HepG2 (cell line): ENCODE measurements around the gene CACNG7. TPM values are rescaled to one million over a fixed set of nuclear protein-coding genes. Genes with fewer than 3 reads are reported as not detected.

Experiments
- ATAC-seq: fragments of 200-7000 bp; cut with Tn5 transposase; 3 replicates; pipeline ENCODE4 v1.9.1; 2020; ENCODE audit warnings: mild to moderate bottlenecking, moderate library complexity
- BruUV-seq: library from RNA; stranded (reverse); fragments of 400-500 nt; replicated peaks from 2 replicates; lab custom pipeline; 2021; lab: Mats Ljungman, UMichigan
- CTCF ChIA-PET: fragments of 300-600 bp; formaldehyde crosslinking; extraction: SDS; loops from one replicate; lab custom pipeline; 2021; ENCODE audit warnings: low total read pairs, inconsistent platforms, low intra/inter-chr PET ratio; lab: Yijun Ruan, JAX
- POLR2A ChIA-PET: fragments of 350-600 bp; sonication (Branson Sonifier 250); formaldehyde crosslinking; loops from one replicate; lab custom pipeline; 2020; ENCODE audit warnings: antibody characterized with exemption, inconsistent platforms; lab: Yijun Ruan, JAX
- DNase-seq: peaks from one replicate; pipeline ENCODE4 v3.0.0-alpha.2; 2015; ENCODE audit warnings: low spot score
- FAIRE-seq: peaks from 3 replicates; lab custom pipeline; 2011; peaks lifted over from hg19 to GRCh38; lab: Jason Lieb, UNC
- H2AFZ ChIP-seq: one replicate; pipeline ENCODE4 v1.6.1; 2011; ENCODE audit warnings: low read length, inconsistent platforms
- H3K27ac ChIP-seq: fragments of 300-600 bp; 3 replicates; pipeline ENCODE4 v1.8.0; 2011; ENCODE audit warnings: mixed run types, mild to moderate bottlenecking, mixed read lengths, low read length, inconsistent platforms; ENCODE audit not compliant: insufficient read depth; ENCODE audit errors: extremely low read length
- H3K27me3 ChIP-seq, 2 experiments: fragments of 200-600 bp in 1 of 2; 2 replicates in 1 of 2; 3 replicates in 1 of 2; pipeline versions ENCODE4 v1.6.0 to v1.8.0; 2011; ENCODE audit warnings: low read length in 2 of 2, mild to moderate bottlenecking in 2 of 2, moderate library complexity in 2 of 2, inconsistent platforms in 1 of 2; ENCODE audit not compliant: insufficient read depth in 2 of 2, control insufficient read depth in 1 of 2
- H3K36me3 ChIP-seq, 2 experiments: fragments of 200-600 bp in 1 of 2; replicated peaks in 1 of 2; 2 replicates in 1 of 2; 3 replicates in 1 of 2; pipeline versions ENCODE4 v1.5.1 to v1.8.0; 2011; ENCODE audit warnings: low read length in 2 of 2, inconsistent platforms in 1 of 2; ENCODE audit not compliant: insufficient read depth in 2 of 2, control insufficient read depth in 1 of 2
- H3K4me1 ChIP-seq: 2 replicates; pipeline ENCODE4 v1.5.1; 2012; ENCODE audit warnings: low read length, inconsistent platforms; ENCODE audit not compliant: insufficient read depth
- H3K4me2 ChIP-seq: 2 replicates; pipeline ENCODE4 v1.6.0; 2011; ENCODE audit warnings: low read depth, low read length, inconsistent platforms
- H3K4me3 ChIP-seq, 3 experiments: fragments of 200-600 bp in 1 of 3; sonication (generic), shearing (Covaris generic) in 1 of 3; replicated peaks in 1 of 3; 2 replicates each; pipeline ENCODE4 v1.5.1; 2011 to 2016; ENCODE audit warnings: low read length in 3 of 3, inconsistent platforms in 2 of 3, low read depth in 2 of 3, mild to moderate bottlenecking in 2 of 3, control low read depth in 1 of 3, mixed read lengths in 1 of 3; ENCODE audit not compliant: insufficient read depth in 1 of 3
- H3K79me2 ChIP-seq: one replicate; pipeline ENCODE4 v1.6.1; 2011; ENCODE audit warnings: low read length, inconsistent platforms; ENCODE audit not compliant: insufficient read depth
- H3K9ac ChIP-seq: 2 replicates; pipeline ENCODE4 v1.6.0; 2011; ENCODE audit warnings: mild to moderate bottlenecking, low read depth, low read length, inconsistent platforms; ENCODE audit not compliant: insufficient read depth
- H3K9me3 ChIP-seq: 2 replicates; pipeline ENCODE4 v1.5.1; 2012; ENCODE audit warnings: mild to moderate bottlenecking, low read length
- H4K20me1 ChIP-seq: 2 replicates; pipeline ENCODE4 v1.6.0; 2011; ENCODE audit warnings: inconsistent platforms, mild to moderate bottlenecking, low read length, moderate library complexity; ENCODE audit not compliant: insufficient read depth
- ARNT ChIP-seq: fragments of 450-650 bp; IDR thresholded peaks from 2 replicates; pipeline ENCODE4 v1.6.1; 2017
- BORCS8-MEF2B ChIP-seq: sonication (generic); formaldehyde crosslinking; IDR thresholded peaks from 2 replicates; pipeline ENCODE4 v1.8.0; 2022; ENCODE audit warnings: mild to moderate bottlenecking, missing genetic modification reagents
- GABPA ChIP-seq, 2 experiments: IDR thresholded peaks; 2 replicates each; pipeline ENCODE4 v1.6.1; 2011 to 2016; ENCODE audit warnings: low read depth in 2 of 2, low read length in 1 of 2, missing biosample characterization in 1 of 2, missing genetic modification characterization in 1 of 2
- MAFG ChIP-seq: sonication (generic); formaldehyde crosslinking; IDR thresholded peaks from 2 replicates; pipeline ENCODE4 v1.5.1; 2020; ENCODE audit warnings: mild to moderate bottlenecking, missing genetic modification reagents
- MBD4 ChIP-seq: IDR thresholded peaks from 2 replicates; pipeline ENCODE4 v1.6.1; 2012; ENCODE audit warnings: low read length, inconsistent platforms, borderline replicate concordance
- REXO4 ChIP-seq: sonication (generic); formaldehyde crosslinking; IDR thresholded peaks from 2 replicates; pipeline ENCODE4 v1.8.0; 2022; ENCODE audit warnings: missing genetic modification reagents, mild to moderate bottlenecking, borderline replicate concordance
- RXRB ChIP-seq: IDR thresholded peaks from 2 replicates; pipeline ENCODE4 v1.6.1; 2016; ENCODE audit warnings: borderline replicate concordance, missing genetic modification reagents, missing compliant biosample characterization
- SMYD3 ChIP-seq: sonication (generic); formaldehyde crosslinking; IDR thresholded peaks from 2 replicates; pipeline ENCODE4 v1.8.1; 2023; ENCODE audit warnings: mild to moderate bottlenecking, missing genetic modification reagents
- ZFP62 ChIP-seq: sonication (generic); formaldehyde crosslinking; IDR thresholded peaks from 2 replicates; pipeline ENCODE4 v1.4.0; 2020; ENCODE audit warnings: missing genetic modification reagents
- ZNF136 ChIP-seq: sonication (generic); formaldehyde crosslinking; IDR thresholded peaks from 2 replicates; pipeline ENCODE4 v1.8.1; 2022; ENCODE audit warnings: low read depth, mild to moderate bottlenecking, moderate library complexity, missing genetic modification reagents
- ZNF562 ChIP-seq: sonication (generic); formaldehyde crosslinking; IDR thresholded peaks from 2 replicates; pipeline ENCODE4 v1.8.0; 2022; ENCODE audit warnings: missing genetic modification reagents, borderline replicate concordance
- ZNF572 ChIP-seq: sonication (generic); formaldehyde crosslinking; IDR thresholded peaks from 2 replicates; pipeline ENCODE4 v1.5.1; 2020; ENCODE audit warnings: mild to moderate bottlenecking, missing genetic modification reagents
- WGBS: methylation state at CpG from one replicate; pipeline ENCODE4 v1.1.6; 2017; ENCODE audit warnings: low lambda C conversion rate; 5-methylcytosine and 5-hydroxymethylcytosine counted together
- in situ Hi-C: cut with HindIII; loops from 2 replicates; pipeline ENCODE4 v1.10.0; 2017; ENCODE audit warnings: low pct_unique_long_range_greater_than_20kb; ENCODE audit not compliant: extremely low pct_ligation_motif_present
- intact Hi-C: fragments of 100-400 bp; cut with micrococcal nuclease; formaldehyde crosslinking; loops from one replicate; pipeline ENCODE4 v1.10.0; 2022; ENCODE audit not compliant: unreplicated experiment
- polyA plus RNA-seq, 8 experiments: library from polyadenylated mRNA; depleted of rRNA in 3 of 8; stranded (reverse) in 7 of 8; unstranded in 1 of 8; fragments of >200 nt; fragmentation: Illumina TruSeq in 4 of 8; extraction: Trizol in 4 of 8; gene quantifications; 2 replicates each; pipeline versions ENCODE4 v1.2.1 to v1.2.3, GENCODE V29; 2011 to 2016; ENCODE audit warnings: low read depth in 4 of 8, missing spikeins in 1 of 8, mixed read lengths in 1 of 8; ENCODE audit not compliant: insufficient read depth in 1 of 8
- total RNA-seq, 5 experiments: library from RNA; depleted of rRNA; stranded (reverse); fragments of >200 nt; fragmentation: Illumina TruSeq; extraction: Trizol; gene quantifications; 2 replicates each; pipeline ENCODE4 v1.2.3, GENCODE V29; 2016; ENCODE audit warnings: low read depth in 1 of 5
- TF ChIP-seq, protein P1 (sequence below): IDR thresholded peaks from 2 replicates; pipeline ENCODE4 v1.6.1; 2016; ENCODE audit warnings: mild to moderate bottlenecking, missing biosample characterization, missing genetic modification reagents
- TF ChIP-seq, protein P2 (sequence below): sonication (generic); formaldehyde crosslinking; IDR thresholded peaks from 2 replicates; pipeline ENCODE4 v1.5.0; 2020; ENCODE audit warnings: missing genetic modification reagents

CACNG7 gene
- total and polyA plus RNA-seq, 2 of the 13 experiments (the other 11 are each of a cell fraction or from before 2014, with no cell fraction given) = not detected

DNA sequence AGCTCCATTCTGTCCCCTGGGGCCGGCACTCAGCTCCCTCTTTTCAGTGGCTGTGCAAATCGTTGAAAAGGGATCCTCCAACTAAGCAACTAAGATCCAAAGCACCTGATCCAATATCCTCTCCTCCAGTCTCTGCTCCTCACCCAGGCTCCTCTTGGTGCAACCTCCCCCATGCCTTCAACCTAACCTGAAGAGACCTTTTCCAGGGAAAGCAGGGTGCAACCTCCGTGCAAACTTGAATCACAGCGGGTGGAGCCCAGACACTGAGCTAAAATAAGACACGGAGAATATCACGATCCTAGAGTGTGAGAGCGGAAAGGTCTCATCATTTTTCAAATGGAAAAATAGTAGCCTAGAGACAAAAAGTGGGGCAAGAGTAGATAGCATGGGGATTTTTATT lies 8.3 kb downstream of the CACNG7 start:
- Histone ChIP-seq H3K27ac (no peak overlapping the region), H4K20me1 (no peaks in the 10 kb centered on the region), H3K9ac (no peak overlapping the region), H3K27me3 (peaks cover 0 to 4% of the 10 kb centered on the region in 2 experiments; a peak in 2 of 5 replicates), H3K36me3 (no peaks in the 10 kb centered on the region), H3K9me3 (no peaks in the 10 kb centered on the region), H3K4me2 (no peak overlapping the region), H2AFZ (no peak overlapping the region), H3K4me3 (no peak overlapping the region), H3K79me2 (no peaks in the 10 kb centered on the region), H3K4me1 (no peaks in the 10 kb centered on the region)
- no peak for TF ChIP-seq REXO4
- no peak for TF ChIP-seq ZFP62 (CRISPR knock-in tag)
- no peak for TF ChIP-seq BORCS8-MEF2B (CRISPR knock-in tag)
- no peak for TF ChIP-seq MAFG (CRISPR knock-in tag)
- TF ChIP-seq, protein P1, sequence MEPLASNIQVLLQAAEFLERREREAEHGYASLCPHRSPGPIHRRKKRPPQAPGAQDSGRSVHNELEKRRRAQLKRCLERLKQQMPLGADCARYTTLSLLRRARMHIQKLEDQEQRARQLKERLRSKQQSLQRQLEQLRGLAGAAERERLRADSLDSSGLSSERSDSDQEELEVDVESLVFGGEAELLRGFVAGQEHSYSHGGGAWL (CRISPR knock-in tag) = no peak
- TF ChIP-seq ARNT = no peak
- no peak for TF ChIP-seq ZNF562
- TF ChIP-seq, protein P2, sequence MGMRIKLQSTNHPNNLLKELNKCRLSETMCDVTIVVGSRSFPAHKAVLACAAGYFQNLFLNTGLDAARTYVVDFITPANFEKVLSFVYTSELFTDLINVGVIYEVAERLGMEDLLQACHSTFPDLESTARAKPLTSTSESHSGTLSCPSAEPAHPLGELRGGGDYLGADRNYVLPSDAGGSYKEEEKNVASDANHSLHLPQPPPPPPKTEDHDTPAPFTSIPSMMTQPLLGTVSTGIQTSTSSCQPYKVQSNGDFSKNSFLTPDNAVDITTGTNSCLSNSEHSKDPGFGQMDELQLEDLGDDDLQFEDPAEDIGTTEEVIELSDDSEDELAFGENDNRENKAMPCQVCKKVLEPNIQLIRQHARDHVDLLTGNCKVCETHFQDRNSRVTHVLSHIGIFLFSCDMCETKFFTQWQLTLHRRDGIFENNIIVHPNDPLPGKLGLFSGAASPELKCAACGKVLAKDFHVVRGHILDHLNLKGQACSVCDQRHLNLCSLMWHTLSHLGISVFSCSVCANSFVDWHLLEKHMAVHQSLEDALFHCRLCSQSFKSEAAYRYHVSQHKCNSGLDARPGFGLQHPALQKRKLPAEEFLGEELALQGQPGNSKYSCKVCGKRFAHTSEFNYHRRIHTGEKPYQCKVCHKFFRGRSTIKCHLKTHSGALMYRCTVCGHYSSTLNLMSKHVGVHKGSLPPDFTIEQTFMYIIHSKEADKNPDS = no peak
- no peak for TF ChIP-seq RXRB
- TF ChIP-seq MBD4 = no peak
- no peak for TF ChIP-seq ZNF136 (CRISPR knock-in tag)
- TF ChIP-seq ZNF572 (CRISPR knock-in tag) = no peak
- no peak for TF ChIP-seq SMYD3 (CRISPR knock-in tag)
- no peak for TF ChIP-seq GABPA (IDR thresholded peaks at IDR 0.05; ENCODE audit: low read depth, low read length)
- no peak for TF ChIP-seq GABPA (CRISPR knock-in tag; IDR thresholded peaks at IDR 0.05; ENCODE audit: low read depth)
- ATAC-seq = no peak
- ChIA-PET POLR2A (interaction anchor here (0.7 kb wide), 1 partner anchor 20 kb away, joined by 4 read pairs; no protein-coding TSS in a partner anchor), CTCF (no interaction called here)
- intact Hi-C loops = no loop called here
- 38% methylated on average over 7 of the region's 7 CpGs for WGBS
- FAIRE-seq = no peak
- no TSS peak for BruUV-seq
- DNase-seq = no peak
- in situ Hi-C loops = no loop called here
